NCI-H1436 (cell line): ENCODE measurements around the gene GRIA3.
"Not testable (repeated sequence)": the region's sequence is repeated elsewhere in the genome, so short reads cannot be mapped to it uniquely, and the experiment has no call there.

Experiments used
- DNase-seq: peaks from one replicate; lab custom pipeline; 2025; lab: John Stamatoyannopoulos, UW

GRIA3 gene

GRCh38 chrX:123455693-123456092, 271.6 kb downstream of the GRIA3 start:
- no peak for DNase-seq

- no peak for DNase-seq
These were observed 280.6 kb downstream of the GRIA3 start for GRCh38 chrX:123464709-123465108.

GRCh38 chrX:123468481-123468880, 284.4 kb downstream of the GRIA3 start:
- no peak for DNase-seq

GRCh38 chrX:123475068-123475724, 291.1 kb downstream of the GRIA3 start:
- DNase-seq = no peak

GRCh38 chrX:123476611-123477219, 292.6 kb downstream of the GRIA3 start:
- no peak for DNase-seq

GRCh38 chrX:123477673-123478072, 293.6 kb downstream of the GRIA3 start:
- no peak for DNase-seq

GRCh38 chrX:123481913-123482851, 298.1 kb downstream of the GRIA3 start:
- no peak for DNase-seq

GRCh38 chrX:123486297-123486696, 302.2 kb downstream of the GRIA3 start:
- no peak for DNase-seq

- no peak for DNase-seq
These were observed 303.2 kb downstream of the GRIA3 start for GRCh38 chrX:123487236-123487635.

- no peak for DNase-seq
These were observed 303.6 kb downstream of the GRIA3 start for GRCh38 chrX:123487669-123488068.

- DNase-seq = no peak
These were observed 304.9 kb downstream of the GRIA3 start for GRCh38 chrX:123489011-123489410.

GRCh38 chrX:123493857-123494256, 309.8 kb downstream of the GRIA3 start:
- no peak for DNase-seq

- no peak for DNase-seq
These were observed 315.7 kb downstream of the GRIA3 start for GRCh38 chrX:123499787-123500186.

GRCh38 chrX:123504047-123504446, 320.0 kb downstream of the GRIA3 start:
- no peak for DNase-seq

- DNase-seq = no peak
These were observed 320.7 kb downstream of the GRIA3 start for GRCh38 chrX:123504630-123505270.

- DNase-seq = no peak
These were observed 329.7 kb downstream of the GRIA3 start for GRCh38 chrX:123513585-123514278.

GRCh38 chrX:123514279-123514640, 330.2 kb downstream of the GRIA3 start:
- DNase-seq = not testable (repeated sequence)

GRCh38 chrX:123518791-123519190, 334.7 kb downstream of the GRIA3 start:
- DNase-seq = no peak

- no peak for DNase-seq
These were observed 341.1 kb downstream of the GRIA3 start for GRCh38 chrX:123525123-123525725.

- DNase-seq = not testable (repeated sequence)
These were observed 346.6 kb downstream of the GRIA3 start for GRCh38 chrX:123530726-123531125.
